Measurements from ENCODE around the gene CRABP2. TPM values are rescaled to one million over a fixed set of nuclear protein-coding genes. Genes with fewer than 3 reads are reported as not detected.

Gene CRABP2
- polyA plus RNA-seq, 1 of the 3 experiments (the other 2 are of a cell fraction), result 42.1 TPM

- Histone ChIP-seq H3K9me2 (no peaks in the 10 kb centered on the region), H4K20me1 (ENCODE audit: insufficient read depth) (no peaks in the 10 kb centered on the region), H3K4me2 (no peak overlapping the region), H3K79me2 (ENCODE audit: insufficient read depth) (peaks cover 28% of the 10 kb centered on the region), H3F3A (replicated peaks; ENCODE audit: insufficient read depth) (peaks cover 22% of the 10 kb centered on the region), H3K4me1 (ENCODE audit: control insufficient read depth in 1 of 2, insufficient read depth in 2 of 2, low read depth in 1 of 2, low read length in 1 of 2) (peaks cover 5 to 6% of the 10 kb centered on the region in 2 experiments; a peak in 3 of 4 replicates), H3K27me3 (ENCODE audit: insufficient read depth) (no peaks in the 10 kb centered on the region), H3K4me3 (ENCODE audit: low read depth in 2 of 2, low read length in 1 of 2) (no peak overlapping the region), H3K9ac (no peak overlapping the region), H3K36me3 (replicated peaks in 1 of 2; ENCODE audit: control insufficient read depth in 1 of 2, insufficient read depth in 2 of 2, low read length in 1 of 2) (peaks cover 14 to 57% of the 10 kb centered on the region in 2 experiments), H2AFZ (ENCODE audit: low read depth) (no peak overlapping the region), H3K27ac (ENCODE audit: low read depth in 2 of 2, low read length in 1 of 2) (no peak overlapping the region), H3K9me3 (no peaks in the 10 kb centered on the region)
- POLR2A ChIA-PET, result no interaction called here
- TF ChIP-seq GATA2 (CRISPR knock-in tag; IDR thresholded peaks at IDR 0.05), result no peak
- TF ChIP-seq REST (IDR thresholded peaks at IDR 0.05; ENCODE audit: low read depth, low read length), result no peak
- no peak for TF ChIP-seq RAD21 (IDR thresholded peaks at IDR 0.05; ENCODE audit: low read length)
- TF ChIP-seq RXRA (IDR thresholded peaks at IDR 0.05; ENCODE audit: borderline replicate concordance, low read depth), result no peak
- TF ChIP-seq EP300 (IDR thresholded peaks at IDR 0.05; ENCODE audit: borderline replicate concordance in 1 of 2, low read depth in 1 of 2, low read length in 1 of 2), result no peak
- no peak for TF ChIP-seq PBX3 (IDR thresholded peaks at IDR 0.05)
- no peak for TF ChIP-seq CTCF (IDR thresholded peaks at IDR 0.05)
- no peak for TF ChIP-seq POLR2AphosphoS5 (IDR thresholded peaks at IDR 0.05; ENCODE audit: low read depth, low read length)
- no peak for TF ChIP-seq GABPA (IDR thresholded peaks at IDR 0.05; ENCODE audit: low read depth)
- no peak for TF ChIP-seq EZH2phosphoT487 (IDR thresholded peaks at IDR 0.05; ENCODE audit: borderline replicate concordance, low read depth)
- no peak for TF ChIP-seq SMC3 (IDR thresholded peaks at IDR 0.05; ENCODE audit: low read depth, low read length)
- no peak for TF ChIP-seq NFIC (IDR thresholded peaks at IDR 0.05; ENCODE audit: borderline replicate concordance)
- TF ChIP-seq IRF3 (IDR thresholded peaks at IDR 0.05; ENCODE audit: low read depth, low read length), result no peak
- no peak for TF ChIP-seq ELF1 (IDR thresholded peaks at IDR 0.05)
- WGBS (ENCODE audit: low lambda C conversion rate), result 95% methylated on average over 2 of the region's 2 CpGs
- no peak for DNase-seq
- CTCF ChIA-PET, result interaction anchor here (0.7 to 8.6 kb wide), 6 partner anchors 10 to 189 kb away, joined by 3 to 42 read pairs (median 4); partner anchors contain the start of genes HDGF and ISG20L2
Measured at GRCh38 chr1:156738916-156739315, 33.5 kb upstream of the CRABP2 start.

Measured in SK-N-SH (cell line).